ENCODE results near the gene FHOD3.

DNA sequence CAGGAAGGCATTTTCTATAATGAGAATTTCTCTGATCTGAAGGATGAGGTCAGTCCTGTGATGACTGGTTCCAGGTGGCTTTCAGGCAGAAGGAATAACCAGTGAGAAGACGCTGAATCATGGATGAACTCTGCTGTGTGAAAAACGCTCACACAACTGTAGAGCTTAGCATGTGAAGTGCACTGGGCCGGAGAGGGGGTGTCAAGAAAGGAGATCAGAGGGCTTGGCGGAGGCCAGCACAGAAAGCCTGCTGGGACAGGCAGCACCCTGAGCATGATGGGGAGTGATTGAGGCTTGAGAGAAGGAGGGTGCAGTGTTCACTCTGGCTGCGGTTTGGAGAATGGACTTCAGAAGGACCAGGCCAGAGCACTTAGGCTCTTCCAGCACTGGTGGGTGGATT is 294.8 kb downstream of the FHOD3 start:
- TF ChIP-seq, protein P1, sequence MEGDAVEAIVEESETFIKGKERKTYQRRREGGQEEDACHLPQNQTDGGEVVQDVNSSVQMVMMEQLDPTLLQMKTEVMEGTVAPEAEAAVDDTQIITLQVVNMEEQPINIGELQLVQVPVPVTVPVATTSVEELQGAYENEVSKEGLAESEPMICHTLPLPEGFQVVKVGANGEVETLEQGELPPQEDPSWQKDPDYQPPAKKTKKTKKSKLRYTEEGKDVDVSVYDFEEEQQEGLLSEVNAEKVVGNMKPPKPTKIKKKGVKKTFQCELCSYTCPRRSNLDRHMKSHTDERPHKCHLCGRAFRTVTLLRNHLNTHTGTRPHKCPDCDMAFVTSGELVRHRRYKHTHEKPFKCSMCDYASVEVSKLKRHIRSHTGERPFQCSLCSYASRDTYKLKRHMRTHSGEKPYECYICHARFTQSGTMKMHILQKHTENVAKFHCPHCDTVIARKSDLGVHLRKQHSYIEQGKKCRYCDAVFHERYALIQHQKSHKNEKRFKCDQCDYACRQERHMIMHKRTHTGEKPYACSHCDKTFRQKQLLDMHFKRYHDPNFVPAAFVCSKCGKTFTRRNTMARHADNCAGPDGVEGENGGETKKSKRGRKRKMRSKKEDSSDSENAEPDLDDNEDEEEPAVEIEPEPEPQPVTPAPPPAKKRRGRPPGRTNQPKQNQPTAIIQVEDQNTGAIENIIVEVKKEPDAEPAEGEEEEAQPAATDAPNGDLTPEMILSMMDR (IDR thresholded peaks at IDR 0.05): no peak
- TF ChIP-seq POLR2A (IDR thresholded peaks at IDR 0.05): no peak

All from uterus (tissue), 2 donors.